Measurements from ENCODE around the gene AGAP1. TPM values are rescaled to one million over a fixed set of nuclear protein-coding genes. Genes with fewer than 3 reads are reported as not detected.

The AGAP1 gene
- total RNA-seq, 1 donor from 2014 or later = 54.7 TPM

GRCh38 chr2:235858881-235859280 lies 365.0 kb downstream of the AGAP1 start:
- Mint-ChIP-seq H3K4me1 (peaks cover 59% of the 10 kb centered on the region), H3K36me3 (ENCODE audit: low read depth) (peaks cover 3% of the 10 kb centered on the region), H3K9me3 (no peaks in the 10 kb centered on the region), H3K27me3 (ENCODE audit: low read depth) (no peaks in the 10 kb centered on the region), H3K27ac (ENCODE audit: unreplicated experiment) (no peak overlapping the region), H3K4me3 (no peak overlapping the region)
- DNase-seq (ENCODE audit: low read depth, low spot score) = no peak
- TF ChIP-seq CTCF (conservative IDR thresholded peaks at IDR 0.05) = no peak

GRCh38 chr2:235859651-235860050 lies 365.8 kb downstream of the AGAP1 start:
- peak; percentile 25 for DNase-seq (ENCODE audit: low read depth, low spot score)
- Mint-ChIP-seq H3K9me3 (no peaks in the 10 kb centered on the region), H3K27me3 (ENCODE audit: low read depth) (no peaks in the 10 kb centered on the region), H3K4me1 (peaks cover 58% of the 10 kb centered on the region), H3K4me3 (peak overlapping the region; percentile 66), H3K27ac (ENCODE audit: unreplicated experiment) (peak overlapping the region; percentile 79), H3K36me3 (ENCODE audit: low read depth) (peaks cover 3% of the 10 kb centered on the region)
- no peak for TF ChIP-seq CTCF (conservative IDR thresholded peaks at IDR 0.05)

GRCh38 chr2:235860111-235860510 lies 366.3 kb downstream of the AGAP1 start:
- TF ChIP-seq CTCF (conservative IDR thresholded peaks at IDR 0.05) = no peak
- H3K4me3 Mint-ChIP-seq = peak overlapping the region; percentile 66
- no peak for DNase-seq (ENCODE audit: low read depth, low spot score)
- no peaks in the 10 kb centered on the region for H3K9me3 Mint-ChIP-seq
- no peaks in the 10 kb centered on the region for H3K27me3 Mint-ChIP-seq (ENCODE audit: low read depth)
- peaks cover 59% of the 10 kb centered on the region for H3K4me1 Mint-ChIP-seq
- H3K36me3 Mint-ChIP-seq (ENCODE audit: low read depth) = peaks cover 3% of the 10 kb centered on the region
- peak overlapping the region; percentile 31 for H3K27ac Mint-ChIP-seq (ENCODE audit: unreplicated experiment)

- Mint-ChIP-seq H3K9me3 (no peaks in the 10 kb centered on the region), H3K27me3 (ENCODE audit: low read depth) (no peaks in the 10 kb centered on the region), H3K4me1 (peaks cover 62% of the 10 kb centered on the region), H3K27ac (ENCODE audit: unreplicated experiment) (no peak overlapping the region), H3K36me3 (ENCODE audit: low read depth) (peaks cover 3% of the 10 kb centered on the region), H3K4me3 (no peak overlapping the region)
- no peak for DNase-seq (ENCODE audit: low read depth, low spot score)
- TF ChIP-seq CTCF (conservative IDR thresholded peaks at IDR 0.05) = no peak
These were observed 367.0 kb downstream of the AGAP1 start for GRCh38 chr2:235860871-235861270.

- DNase-seq (ENCODE audit: low read depth, low spot score) = no peak
- H3K4me1 Mint-ChIP-seq = peaks cover 66% of the 10 kb centered on the region
- H3K9me3 Mint-ChIP-seq = no peaks in the 10 kb centered on the region
- H3K27ac Mint-ChIP-seq (ENCODE audit: unreplicated experiment) = no peak overlapping the region
- no peak for TF ChIP-seq CTCF (conservative IDR thresholded peaks at IDR 0.05)
- H3K4me3 Mint-ChIP-seq = no peak overlapping the region
- peaks cover 3% of the 10 kb centered on the region for H3K36me3 Mint-ChIP-seq (ENCODE audit: low read depth)
- no peaks in the 10 kb centered on the region for H3K27me3 Mint-ChIP-seq (ENCODE audit: low read depth)
These were observed 367.5 kb downstream of the AGAP1 start for GRCh38 chr2:235861383-235861782.

- no peaks in the 10 kb centered on the region for H3K9me3 Mint-ChIP-seq
- H3K27me3 Mint-ChIP-seq (ENCODE audit: low read depth) = no peaks in the 10 kb centered on the region
- H3K4me1 Mint-ChIP-seq = peaks cover 60% of the 10 kb centered on the region
- no peak for TF ChIP-seq CTCF (conservative IDR thresholded peaks at IDR 0.05)
- no peak for DNase-seq (ENCODE audit: low read depth, low spot score)
- peaks cover 13% of the 10 kb centered on the region for H3K36me3 Mint-ChIP-seq (ENCODE audit: low read depth)
- no peak overlapping the region for H3K4me3 Mint-ChIP-seq
- no peak overlapping the region for H3K27ac Mint-ChIP-seq (ENCODE audit: unreplicated experiment)
These were observed 369.6 kb downstream of the AGAP1 start for GRCh38 chr2:235863414-235863813.

All from neural crest cell (in vitro differentiated cells).